ENCODE results near the gene FAM107B. TPM values are rescaled to one million over a fixed set of nuclear protein-coding genes. Genes with fewer than 3 reads are reported as not detected.

The FAM107B gene
- total and polyA plus RNA-seq, 2 experiments from 2014 or later, result 11.0 to 17.6 TPM

DNA sequence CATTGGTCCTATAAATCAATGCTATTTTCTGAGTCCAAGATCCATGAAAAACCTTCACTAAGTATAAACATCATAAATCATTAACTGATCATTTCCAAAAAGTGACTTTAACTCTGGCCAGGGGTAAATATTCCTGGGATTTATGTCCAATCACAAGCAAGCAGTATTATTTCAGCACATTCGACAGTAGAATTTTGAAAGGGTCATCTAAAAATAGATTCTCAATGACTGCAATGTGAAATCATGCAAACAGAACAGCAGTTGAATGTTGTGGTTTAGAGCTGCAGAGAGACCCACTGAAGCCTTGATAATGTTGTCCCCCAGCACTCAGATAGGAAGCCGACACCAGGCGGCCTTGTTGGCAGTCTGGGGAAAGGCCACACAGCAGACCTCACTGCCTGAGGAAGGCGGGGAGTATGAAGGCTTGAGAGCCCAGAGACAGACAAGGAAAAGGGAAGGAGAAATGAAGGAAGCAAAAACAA lies 38.1 kb downstream of the FAM107B start:
- no peak overlapping the region for H3K4me2 ChIP-seq
- peak; percentile 68 for ATAC-seq
- no peaks in the 10 kb centered on the region for H3F3A ChIP-seq (replicated peaks; ENCODE audit: low read depth)

More for the DNA sequence above, 38.1 kb downstream of the FAM107B start:
- Histone ChIP-seq H3K4me3 (no peak overlapping the region), H3K27ac (ENCODE audit: low read depth) (no peak overlapping the region), H3K79me2 (replicated peaks; ENCODE audit: insufficient read depth) (no peaks in the 10 kb centered on the region), H4K20me1 (replicated peaks; ENCODE audit: insufficient read depth) (no peaks in the 10 kb centered on the region), H2AFZ (peak overlapping the region; percentile 74; the same call in 1 of the 2 replicates), H3K36me3 (ENCODE audit: insufficient read depth) (no peaks in the 10 kb centered on the region), H3K27me3 (ENCODE audit: insufficient read depth) (no peaks in the 10 kb centered on the region), H3K9me2 (ENCODE audit: insufficient read depth) (0 out of 2 replicates have a peak, but pooled peaks cover 4% of the 10 kb centered on the region), H3K4me1 (ENCODE audit: insufficient read depth) (no peaks in the 10 kb centered on the region)
- H3K27ac Mint-ChIP-seq, result no peak overlapping the region
- TF ChIP-seq STAT1 (IDR thresholded peaks at IDR 0.05; ENCODE audit: unreplicated experiment) (no peak), POLR2AphosphoS5 (IDR thresholded peaks at IDR 0.05; ENCODE audit: low read depth) (no peak), JUNB (IDR thresholded peaks at IDR 0.05; ENCODE audit: unreplicated experiment) (no peak), EZH2phosphoT487 (IDR thresholded peaks at IDR 0.05; ENCODE audit: unreplicated experiment) (no peak), ZNF114 (CRISPR knock-in tag; IDR thresholded peaks at IDR 0.05) (no peak), NANOG (IDR thresholded peaks at IDR 0.05; ENCODE audit: borderline replicate concordance) (no peak)
- TF ChIP-seq, protein P1, sequence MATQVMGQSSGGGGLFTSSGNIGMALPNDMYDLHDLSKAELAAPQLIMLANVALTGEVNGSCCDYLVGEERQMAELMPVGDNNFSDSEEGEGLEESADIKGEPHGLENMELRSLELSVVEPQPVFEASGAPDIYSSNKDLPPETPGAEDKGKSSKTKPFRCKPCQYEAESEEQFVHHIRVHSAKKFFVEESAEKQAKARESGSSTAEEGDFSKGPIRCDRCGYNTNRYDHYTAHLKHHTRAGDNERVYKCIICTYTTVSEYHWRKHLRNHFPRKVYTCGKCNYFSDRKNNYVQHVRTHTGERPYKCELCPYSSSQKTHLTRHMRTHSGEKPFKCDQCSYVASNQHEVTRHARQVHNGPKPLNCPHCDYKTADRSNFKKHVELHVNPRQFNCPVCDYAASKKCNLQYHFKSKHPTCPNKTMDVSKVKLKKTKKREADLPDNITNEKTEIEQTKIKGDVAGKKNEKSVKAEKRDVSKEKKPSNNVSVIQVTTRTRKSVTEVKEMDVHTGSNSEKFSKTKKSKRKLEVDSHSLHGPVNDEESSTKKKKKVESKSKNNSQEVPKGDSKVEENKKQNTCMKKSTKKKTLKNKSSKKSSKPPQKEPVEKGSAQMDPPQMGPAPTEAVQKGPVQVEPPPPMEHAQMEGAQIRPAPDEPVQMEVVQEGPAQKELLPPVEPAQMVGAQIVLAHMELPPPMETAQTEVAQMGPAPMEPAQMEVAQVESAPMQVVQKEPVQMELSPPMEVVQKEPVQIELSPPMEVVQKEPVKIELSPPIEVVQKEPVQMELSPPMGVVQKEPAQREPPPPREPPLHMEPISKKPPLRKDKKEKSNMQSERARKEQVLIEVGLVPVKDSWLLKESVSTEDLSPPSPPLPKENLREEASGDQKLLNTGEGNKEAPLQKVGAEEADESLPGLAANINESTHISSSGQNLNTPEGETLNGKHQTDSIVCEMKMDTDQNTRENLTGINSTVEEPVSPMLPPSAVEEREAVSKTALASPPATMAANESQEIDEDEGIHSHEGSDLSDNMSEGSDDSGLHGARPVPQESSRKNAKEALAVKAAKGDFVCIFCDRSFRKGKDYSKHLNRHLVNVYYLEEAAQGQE (IDR thresholded peaks at IDR 0.05; ENCODE audit: unreplicated experiment), result no peak
- TF ChIP-seq, protein P2, sequence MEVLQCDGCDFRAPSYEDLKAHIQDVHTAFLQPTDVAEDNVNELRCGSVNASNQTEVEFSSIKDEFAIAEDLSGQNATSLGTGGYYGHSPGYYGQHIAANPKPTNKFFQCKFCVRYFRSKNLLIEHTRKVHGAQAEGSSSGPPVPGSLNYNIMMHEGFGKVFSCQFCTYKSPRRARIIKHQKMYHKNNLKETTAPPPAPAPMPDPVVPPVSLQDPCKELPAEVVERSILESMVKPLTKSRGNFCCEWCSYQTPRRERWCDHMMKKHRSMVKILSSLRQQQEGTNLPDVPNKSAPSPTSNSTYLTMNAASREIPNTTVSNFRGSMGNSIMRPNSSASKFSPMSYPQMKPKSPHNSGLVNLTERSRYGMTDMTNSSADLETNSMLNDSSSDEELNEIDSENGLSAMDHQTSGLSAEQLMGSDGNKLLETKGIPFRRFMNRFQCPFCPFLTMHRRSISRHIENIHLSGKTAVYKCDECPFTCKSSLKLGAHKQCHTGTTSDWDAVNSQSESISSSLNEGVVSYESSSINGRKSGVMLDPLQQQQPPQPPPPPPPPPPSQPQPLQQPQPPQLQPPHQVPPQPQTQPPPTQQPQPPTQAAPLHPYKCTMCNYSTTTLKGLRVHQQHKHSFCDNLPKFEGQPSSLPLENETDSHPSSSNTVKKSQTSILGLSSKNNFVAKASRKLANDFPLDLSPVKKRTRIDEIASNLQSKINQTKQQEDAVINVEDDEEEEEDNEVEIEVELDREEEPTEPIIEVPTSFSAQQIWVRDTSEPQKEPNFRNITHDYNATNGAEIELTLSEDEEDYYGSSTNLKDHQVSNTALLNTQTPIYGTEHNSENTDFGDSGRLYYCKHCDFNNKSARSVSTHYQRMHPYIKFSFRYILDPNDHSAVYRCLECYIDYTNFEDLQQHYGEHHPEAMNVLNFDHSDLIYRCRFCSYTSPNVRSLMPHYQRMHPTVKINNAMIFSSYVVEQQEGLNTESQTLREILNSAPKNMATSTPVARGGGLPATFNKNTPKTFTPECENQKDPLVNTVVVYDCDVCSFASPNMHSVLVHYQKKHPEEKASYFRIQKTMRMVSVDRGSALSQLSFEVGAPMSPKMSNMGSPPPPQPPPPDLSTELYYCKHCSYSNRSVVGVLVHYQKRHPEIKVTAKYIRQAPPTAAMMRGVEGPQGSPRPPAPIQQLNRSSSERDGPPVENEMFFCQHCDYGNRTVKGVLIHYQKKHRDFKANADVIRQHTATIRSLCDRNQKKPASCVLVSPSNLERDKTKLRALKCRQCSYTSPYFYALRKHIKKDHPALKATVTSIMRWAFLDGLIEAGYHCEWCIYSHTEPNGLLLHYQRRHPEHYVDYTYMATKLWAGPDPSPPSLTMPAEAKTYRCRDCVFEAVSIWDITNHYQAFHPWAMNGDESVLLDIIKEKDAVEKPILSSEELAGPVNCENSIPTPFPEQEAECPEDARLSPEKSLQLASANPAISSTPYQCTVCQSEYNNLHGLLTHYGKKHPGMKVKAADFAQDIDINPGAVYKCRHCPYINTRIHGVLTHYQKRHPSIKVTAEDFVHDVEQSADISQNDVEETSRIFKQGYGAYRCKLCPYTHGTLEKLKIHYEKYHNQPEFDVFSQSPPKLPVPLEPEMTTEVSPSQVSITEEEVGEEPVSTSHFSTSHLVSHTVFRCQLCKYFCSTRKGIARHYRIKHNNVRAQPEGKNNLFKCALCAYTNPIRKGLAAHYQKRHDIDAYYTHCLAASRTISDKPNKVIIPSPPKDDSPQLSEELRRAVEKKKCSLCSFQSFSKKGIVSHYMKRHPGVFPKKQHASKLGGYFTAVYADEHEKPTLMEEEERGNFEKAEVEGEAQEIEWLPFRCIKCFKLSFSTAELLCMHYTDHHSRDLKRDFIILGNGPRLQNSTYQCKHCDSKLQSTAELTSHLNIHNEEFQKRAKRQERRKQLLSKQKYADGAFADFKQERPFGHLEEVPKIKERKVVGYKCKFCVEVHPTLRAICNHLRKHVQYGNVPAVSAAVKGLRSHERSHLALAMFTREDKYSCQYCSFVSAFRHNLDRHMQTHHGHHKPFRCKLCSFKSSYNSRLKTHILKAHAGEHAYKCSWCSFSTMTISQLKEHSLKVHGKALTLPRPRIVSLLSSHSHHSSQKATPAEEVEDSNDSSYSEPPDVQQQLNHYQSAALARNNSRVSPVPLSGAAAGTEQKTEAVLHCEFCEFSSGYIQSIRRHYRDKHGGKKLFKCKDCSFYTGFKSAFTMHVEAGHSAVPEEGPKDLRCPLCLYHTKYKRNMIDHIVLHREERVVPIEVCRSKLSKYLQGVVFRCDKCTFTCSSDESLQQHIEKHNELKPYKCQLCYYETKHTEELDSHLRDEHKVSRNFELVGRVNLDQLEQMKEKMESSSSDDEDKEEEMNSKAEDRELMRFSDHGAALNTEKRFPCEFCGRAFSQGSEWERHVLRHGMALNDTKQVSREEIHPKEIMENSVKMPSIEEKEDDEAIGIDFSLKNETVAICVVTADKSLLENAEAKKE (CRISPR knock-in tag; IDR thresholded peaks at IDR 0.05), result no peak
- TF ChIP-seq, protein P3, sequence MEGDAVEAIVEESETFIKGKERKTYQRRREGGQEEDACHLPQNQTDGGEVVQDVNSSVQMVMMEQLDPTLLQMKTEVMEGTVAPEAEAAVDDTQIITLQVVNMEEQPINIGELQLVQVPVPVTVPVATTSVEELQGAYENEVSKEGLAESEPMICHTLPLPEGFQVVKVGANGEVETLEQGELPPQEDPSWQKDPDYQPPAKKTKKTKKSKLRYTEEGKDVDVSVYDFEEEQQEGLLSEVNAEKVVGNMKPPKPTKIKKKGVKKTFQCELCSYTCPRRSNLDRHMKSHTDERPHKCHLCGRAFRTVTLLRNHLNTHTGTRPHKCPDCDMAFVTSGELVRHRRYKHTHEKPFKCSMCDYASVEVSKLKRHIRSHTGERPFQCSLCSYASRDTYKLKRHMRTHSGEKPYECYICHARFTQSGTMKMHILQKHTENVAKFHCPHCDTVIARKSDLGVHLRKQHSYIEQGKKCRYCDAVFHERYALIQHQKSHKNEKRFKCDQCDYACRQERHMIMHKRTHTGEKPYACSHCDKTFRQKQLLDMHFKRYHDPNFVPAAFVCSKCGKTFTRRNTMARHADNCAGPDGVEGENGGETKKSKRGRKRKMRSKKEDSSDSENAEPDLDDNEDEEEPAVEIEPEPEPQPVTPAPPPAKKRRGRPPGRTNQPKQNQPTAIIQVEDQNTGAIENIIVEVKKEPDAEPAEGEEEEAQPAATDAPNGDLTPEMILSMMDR (conservative IDR thresholded peaks at IDR 0.05; ENCODE audit: low read depth in 2 of 2), result no peak
- TF ChIP-seq, protein P4, sequence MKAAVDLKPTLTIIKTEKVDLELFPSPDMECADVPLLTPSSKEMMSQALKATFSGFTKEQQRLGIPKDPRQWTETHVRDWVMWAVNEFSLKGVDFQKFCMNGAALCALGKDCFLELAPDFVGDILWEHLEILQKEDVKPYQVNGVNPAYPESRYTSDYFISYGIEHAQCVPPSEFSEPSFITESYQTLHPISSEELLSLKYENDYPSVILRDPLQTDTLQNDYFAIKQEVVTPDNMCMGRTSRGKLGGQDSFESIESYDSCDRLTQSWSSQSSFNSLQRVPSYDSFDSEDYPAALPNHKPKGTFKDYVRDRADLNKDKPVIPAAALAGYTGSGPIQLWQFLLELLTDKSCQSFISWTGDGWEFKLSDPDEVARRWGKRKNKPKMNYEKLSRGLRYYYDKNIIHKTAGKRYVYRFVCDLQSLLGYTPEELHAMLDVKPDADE (IDR thresholded peaks at IDR 0.05), result no peak
- peaks cover 2% of the 10 kb centered on the region for H3K27me3 Mint-ChIP-seq (ENCODE audit: insufficient read depth, low read depth, poor library complexity)
- H3K4me1 Mint-ChIP-seq, result no peaks in the 10 kb centered on the region
- H3K9me3 Mint-ChIP-seq, result peaks cover 4% of the 10 kb centered on the region
- peak; percentile 22 for DNase-seq (ENCODE audit: low spot score)
- no peak overlapping the region for H3K4me3 Mint-ChIP-seq
- H3K36me3 Mint-ChIP-seq (ENCODE audit: low read depth), result no peaks in the 10 kb centered on the region

Measured in GM23338 (cell line).